NCI-H1092 treated with DMSO at 0.1 percent for 48 hours (cell line): Measurements from ENCODE around the gene MEAK7.

Experiments used
- DNase-seq: peaks from one replicate; lab custom pipeline; 2025; lab: John Stamatoyannopoulos, UW

Gene MEAK7

GRCh38 chr16:84511831-84512230, 7.4 kb upstream of the MEAK7 start:
- DNase-seq = no peak

DNA sequence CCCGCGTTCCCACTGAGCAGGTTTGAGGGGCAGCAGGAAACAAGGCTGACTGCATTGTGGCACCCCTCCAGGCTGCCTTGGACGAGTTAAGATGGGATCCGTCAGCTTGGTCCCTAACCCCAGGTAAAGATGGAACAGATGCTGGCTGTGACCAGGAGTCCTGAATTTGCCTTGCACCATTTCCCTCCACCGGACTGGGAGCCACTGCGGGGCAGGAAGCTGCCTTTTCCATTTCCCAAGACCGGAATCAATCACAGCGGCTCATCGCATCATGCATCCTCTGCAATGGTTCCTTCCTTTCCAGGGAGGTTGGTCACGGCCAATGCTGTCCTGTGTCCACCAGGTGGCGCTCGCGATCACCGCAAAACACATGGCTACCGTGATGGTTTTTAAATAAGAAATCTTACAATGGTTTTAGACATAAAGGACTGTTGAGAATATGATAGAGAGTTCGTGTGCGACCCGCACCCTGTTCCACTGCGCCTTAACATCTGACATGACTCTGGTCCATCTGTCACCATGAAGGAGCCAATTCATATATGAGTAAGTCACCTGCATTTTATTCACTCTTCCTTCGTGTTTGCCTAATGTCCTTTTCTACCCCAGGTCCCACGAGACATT, 6.8 kb upstream of the MEAK7 start:
- DNase-seq = peak; percentile 85

DNA sequence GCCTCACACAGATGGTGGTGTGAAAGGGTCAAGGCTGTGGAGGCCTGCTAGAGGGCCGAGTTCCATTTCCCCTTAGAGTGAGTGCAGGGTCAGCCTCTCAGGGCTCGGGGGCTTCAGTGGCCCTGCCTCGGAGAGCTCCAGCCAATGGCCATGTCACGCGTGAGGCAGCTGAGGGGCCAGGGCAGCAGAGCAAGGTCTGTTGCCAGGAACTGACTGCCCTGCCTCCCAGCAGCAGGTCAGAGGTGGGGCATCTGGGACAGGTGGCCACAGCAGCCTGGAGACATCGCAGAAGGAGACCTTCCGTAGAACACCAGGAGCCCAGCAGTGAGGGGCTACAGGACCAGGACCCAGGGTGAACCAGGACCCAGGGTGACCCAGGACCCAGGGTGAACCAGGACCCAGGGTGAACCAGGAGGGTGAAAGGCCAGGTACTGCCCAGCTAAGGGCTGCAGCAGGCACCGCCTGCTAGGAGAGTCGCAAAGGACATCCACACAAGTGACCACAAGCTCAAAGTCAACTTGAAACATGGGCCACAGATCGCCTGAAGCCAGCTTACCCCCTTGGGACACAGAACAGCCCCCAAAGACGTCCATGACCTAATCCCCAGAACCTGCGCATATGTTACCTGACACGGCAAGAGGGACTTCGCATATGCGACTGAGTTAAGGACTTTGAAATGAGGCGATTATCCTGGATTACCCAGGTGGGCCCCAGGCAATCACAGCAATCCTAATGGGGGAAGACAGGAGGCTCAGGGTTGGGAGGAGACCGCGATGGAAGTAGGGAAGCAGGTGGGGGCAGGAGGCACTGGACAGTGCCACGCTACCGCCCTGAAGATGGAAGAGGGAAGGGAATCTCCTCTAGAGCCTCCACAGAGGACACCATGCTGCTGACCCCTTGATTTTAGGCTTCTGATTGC, 4.8 kb upstream of the MEAK7 start:
- DNase-seq = no peak

GRCh38 chr16:84508502-84508901, 4.0 kb upstream of the MEAK7 start:
- DNase-seq = no peak

- DNase-seq = no peak
Observed at GRCh38 chr16:84507011-84507982, 2.8 kb upstream of the MEAK7 start.

DNA sequence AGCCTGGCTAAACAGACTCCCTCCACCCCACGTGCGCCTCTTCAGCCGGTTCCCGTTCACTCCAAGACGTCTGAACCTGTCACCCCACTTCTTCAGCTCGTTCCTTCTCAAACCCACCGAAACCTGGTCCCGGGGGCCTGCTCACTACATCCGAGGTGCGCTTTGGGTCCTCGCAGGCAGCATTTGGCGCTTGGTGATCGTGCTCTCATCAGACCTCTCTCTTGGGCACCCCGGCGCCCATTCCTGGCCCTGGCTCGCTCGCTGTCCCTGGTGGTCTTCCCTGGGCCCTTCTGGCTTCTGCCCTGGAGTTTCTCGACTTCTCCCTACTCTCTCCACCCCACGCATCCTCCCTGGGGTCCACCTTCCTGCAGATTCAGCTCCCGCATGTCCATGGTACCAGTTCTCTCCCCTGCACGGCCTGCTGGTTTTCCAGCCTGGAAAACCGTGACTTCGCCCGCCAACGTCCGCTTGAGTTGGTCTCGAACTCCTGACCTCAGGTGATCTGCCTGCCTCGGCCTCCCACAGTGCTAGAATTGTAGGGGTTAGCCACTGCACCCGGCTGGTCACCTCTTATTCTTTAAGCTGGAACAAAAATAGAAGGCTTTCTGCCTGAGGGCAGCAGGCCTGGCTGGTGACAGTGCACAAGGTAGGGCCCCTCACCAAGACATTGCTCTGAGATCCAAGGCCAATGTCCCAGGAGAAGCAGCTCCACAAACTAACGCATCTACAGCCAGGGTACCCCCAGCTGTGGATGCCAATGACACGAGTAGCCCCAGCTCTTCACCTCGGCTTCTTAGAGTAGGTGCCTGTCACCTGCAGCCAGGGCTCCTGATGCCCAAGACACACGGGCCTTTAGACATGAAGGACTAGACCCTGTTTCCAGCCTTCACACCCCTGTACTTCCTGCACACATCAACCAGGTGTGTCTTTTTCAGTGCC, 1.1 kb upstream of the MEAK7 start:
- no peak for DNase-seq

DNA sequence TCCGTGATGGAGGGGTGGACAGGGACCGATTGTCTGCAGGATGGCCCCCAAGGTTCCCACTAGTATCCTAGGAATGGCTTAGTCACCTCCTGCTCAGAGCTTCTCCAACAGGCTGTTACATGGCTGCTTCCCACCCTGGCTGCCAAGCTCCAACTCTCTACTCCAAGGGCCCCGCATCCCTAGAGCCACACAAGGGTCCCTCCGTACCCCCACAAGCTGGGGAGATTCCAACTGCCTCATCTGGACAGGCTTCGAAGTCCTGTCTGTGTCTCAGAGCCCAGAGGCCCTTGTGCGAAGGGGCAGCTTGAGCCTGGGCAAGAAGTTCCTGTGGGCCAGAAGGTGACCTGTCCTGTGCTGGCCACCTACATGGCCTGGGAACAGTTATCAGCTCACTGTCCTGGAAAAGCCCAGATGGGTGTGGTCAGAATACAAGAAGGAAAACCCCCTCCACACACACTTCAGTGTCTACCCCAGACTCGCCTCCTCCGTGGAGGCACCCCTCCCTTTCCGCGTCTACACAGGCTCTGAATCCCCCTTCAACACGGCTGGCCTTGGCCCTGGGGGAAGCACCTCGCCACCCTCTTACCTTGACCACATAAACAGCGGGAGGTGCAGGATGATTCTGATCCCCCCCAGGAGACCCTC, 586 bp downstream of the MEAK7 start:
- no peak for DNase-seq

GRCh38 chr16:84502581-84502980, 1.9 kb downstream of the MEAK7 start:
- no peak for DNase-seq

DNA sequence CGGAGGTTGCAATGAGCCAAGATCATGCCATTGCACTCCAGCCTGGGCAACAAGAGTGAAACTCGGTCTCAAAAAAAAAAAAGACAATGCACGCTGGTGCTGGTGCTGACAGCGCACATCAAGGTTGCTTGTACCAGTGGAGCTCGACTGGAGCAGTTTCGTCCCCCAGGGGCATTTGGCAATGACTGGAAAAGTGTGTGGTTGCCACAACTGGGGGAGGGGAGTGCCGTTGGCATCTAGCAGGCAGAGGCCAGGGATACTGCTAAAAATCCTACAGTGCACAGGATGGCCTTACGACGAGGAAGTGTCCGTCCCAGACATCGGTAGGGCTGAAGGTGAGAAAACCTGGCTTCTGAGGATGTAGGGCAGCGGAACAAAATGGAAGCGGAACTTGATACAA, 2.4 kb downstream of the MEAK7 start:
- DNase-seq = no peak

DNA sequence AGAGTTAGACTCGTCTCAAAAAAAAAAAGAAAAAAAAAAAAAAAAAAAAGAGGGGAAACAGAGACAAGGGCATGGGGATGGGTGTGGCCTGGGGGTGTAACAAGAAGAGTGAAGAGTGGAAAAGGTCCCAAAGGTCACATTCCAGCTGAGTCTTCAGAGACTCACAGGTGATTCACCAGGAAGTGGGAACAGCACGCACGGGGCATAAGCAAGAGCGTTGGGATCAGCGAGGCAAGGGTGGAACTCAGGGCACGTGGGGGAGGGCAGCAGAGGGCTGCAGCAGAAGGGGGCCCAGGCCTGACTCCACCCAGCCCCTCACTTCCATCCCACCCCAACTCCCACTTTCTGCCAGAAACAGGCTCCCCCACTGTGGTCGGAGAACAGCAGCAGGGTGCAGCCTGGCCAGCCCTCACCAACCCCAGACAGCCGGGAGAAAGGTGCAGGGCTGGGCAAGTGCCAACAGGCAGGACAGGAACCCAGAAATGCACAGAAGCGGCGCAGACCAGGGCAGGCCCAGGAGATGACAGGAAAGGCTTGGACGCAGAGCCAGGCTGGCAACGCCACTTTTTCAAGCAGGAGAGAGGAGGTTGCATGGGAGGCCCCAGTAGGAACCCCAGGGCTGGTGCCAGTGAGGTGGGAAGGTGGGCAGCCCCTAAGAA, 3.3 kb downstream of the MEAK7 start:
- no peak for DNase-seq

- DNase-seq = no peak
Observed at GRCh38 chr16:84500531-84500930, 3.9 kb downstream of the MEAK7 start.

DNA sequence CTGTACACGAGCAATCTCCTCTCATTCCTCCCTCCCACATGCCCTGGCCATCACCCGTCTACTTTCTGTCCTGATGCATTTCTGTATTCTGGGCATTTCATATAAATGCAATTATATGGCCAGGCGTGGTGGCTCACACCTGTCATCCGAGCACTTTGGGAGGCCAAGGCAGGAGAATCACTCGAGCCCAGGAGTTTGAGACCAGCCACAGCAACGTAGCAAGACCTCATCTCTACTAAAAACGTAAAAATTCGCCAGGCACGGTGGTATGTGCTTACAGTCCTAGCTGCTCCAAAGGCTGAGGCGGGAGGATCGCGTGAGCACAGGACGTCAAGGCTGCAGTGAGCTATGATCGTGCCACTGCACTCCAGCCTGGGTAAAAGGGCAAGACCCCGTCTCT, 4.8 kb downstream of the MEAK7 start:
- no peak for DNase-seq

DNA sequence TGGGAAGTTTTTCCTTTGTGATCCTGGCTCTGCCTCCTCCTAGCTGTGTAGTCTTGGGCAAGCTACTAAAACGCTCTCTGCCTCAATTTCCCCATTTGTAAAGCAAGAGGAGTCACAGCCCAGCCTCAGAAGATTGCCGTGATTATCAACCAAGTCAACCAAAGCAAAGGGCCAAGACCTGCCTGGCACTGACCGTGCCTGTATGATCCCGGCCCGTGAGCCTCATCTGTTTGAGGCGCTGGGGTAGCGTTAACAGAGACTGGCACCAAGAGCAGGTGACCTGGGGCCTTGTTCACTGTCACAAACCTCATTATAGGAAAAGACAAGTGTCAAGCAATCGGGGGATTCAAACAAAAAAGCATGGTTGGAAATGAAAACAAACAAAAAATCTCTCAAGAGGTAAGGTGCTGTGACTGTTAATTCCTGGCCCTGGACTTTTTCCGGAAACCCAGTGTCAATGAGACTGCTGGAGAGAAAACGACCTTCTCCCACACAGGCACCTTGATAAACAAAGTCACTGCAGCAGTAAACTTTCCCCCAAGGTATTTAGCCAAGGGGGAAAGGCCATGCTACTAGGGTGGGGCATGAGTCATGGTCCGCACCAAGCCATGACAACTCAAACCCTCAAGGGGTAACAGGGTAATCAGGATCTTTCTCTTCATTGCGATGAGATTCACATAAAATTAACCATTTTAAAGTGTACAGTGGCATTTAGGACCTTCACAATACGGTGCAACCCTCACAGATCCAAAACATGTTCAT, 5.4 kb downstream of the MEAK7 start:
- no peak for DNase-seq

GRCh38 chr16:84498223-84498610, 6.2 kb downstream of the MEAK7 start:
- no peak for DNase-seq

- DNase-seq = no peak
Observed at GRCh38 chr16:84497418-84498222, 6.8 kb downstream of the MEAK7 start.

- DNase-seq = no peak
Observed at GRCh38 chr16:84496991-84497390, 7.5 kb downstream of the MEAK7 start.

DNA sequence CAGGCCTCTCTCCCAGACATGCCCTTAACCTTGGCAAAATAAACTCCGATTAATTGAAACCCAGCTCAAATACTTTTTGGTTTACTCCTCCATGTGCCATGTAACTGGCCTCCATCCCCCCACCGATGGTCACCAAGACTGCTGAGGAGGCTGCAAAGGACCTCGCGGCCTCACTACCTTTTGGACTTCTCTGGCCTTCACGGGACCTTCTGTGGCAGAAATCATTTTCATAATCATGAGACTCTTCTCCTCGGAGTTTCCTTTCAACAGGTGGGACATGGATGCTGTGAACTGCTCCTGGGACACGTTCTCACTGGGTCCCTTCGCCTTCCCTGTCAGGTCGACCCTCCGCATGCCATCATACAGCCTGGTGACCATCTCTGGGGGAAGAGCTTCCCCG, 9.0 kb downstream of the MEAK7 start:
- no peak for DNase-seq

DNA sequence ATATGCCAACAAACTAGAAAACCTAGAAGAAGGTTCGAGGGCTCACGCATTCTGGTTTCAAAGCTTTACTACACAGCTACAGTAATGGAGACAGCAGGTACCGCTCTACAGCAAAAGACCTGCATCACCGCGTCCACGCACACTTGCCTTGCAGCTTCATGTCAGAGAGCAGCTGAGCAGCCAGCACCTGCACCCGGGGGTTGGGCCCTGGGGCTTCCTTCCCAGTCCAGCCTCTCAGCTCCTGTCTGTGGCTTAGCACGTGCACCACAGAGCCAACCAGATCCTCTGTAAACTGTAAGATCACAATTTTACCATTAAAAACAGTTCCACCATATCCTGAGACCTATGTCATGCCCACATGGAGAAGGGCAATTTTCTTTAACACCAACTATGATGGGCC, 15.3 kb downstream of the MEAK7 start:
- DNase-seq = no peak

GRCh38 chr16:84487358-84487757, 17.1 kb downstream of the MEAK7 start:
- DNase-seq = no peak
